NOMO-1 (cell line): ENCODE results near the gene ZNF800.
"Not testable (repeated sequence)": the region's sequence is repeated elsewhere in the genome, so short reads cannot be mapped to it uniquely, and the experiment has no call there.

ENCODE experiments used
- DNase-seq, 2 experiments: peaks; one replicate each; lab custom pipeline; 2025; ENCODE audit not compliant: unreplicated experiment in 2 of 2; lab: John Stamatoyannopoulos, UW

The ZNF800 gene

DNA sequence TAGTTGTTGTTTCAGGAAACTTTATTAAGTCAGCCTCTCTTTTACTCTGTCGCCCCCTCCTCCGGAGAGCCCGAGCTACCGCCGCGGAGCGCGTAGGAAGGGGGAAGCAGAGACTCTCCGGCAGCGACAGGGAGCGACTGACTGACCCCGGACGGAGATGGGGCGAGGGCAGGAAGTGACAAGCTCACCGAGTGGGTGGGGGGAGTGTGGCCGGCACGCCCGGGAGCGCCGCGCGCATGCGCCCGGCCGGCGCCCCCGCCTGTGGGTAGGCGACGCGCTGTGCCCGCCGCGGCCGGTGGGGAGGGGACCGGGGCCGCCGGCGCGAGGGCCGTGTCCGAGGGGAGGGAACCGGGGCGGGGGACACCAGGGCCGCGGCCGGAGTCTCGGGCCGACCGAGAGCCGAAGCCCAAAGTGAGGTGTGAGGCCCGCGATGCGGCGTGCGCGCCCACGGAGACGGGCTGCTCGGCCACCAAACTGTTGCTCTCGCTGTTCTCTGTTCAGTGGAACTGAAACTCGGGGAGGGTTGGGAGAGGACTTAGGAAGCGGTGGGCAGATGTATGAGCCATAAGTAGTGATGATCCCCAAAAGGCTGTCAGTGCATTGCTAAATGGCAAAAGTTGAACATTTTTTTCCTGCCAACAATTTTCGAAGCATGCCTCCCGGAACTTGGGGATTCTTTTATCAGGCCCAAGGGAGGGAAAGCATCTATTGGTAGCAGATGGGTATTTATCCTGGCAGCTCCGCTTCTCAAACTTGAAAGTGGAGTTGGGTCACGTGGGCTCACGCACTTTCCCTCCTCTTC is at the start of gene ZNF800:
Gene ZNF800, minus strand, starts transcription at position 143 of the 802 bp plus-strand sequence. CDS start 1,151 bp downstream, outside the sequence.
- DNase-seq: peak; percentile 61 to 85

- no peak for DNase-seq
These were observed 47.7 kb upstream of the ZNF800 start for GRCh38 chr7:127440206-127440605.

GRCh38 chr7:127438836-127439235 is 46.3 kb upstream of the ZNF800 start:
- DNase-seq: no peak

- no peak for DNase-seq
These were observed 45.3 kb upstream of the ZNF800 start for GRCh38 chr7:127437837-127438236.

GRCh38 chr7:127437241-127437640 is 44.7 kb upstream of the ZNF800 start:
- DNase-seq: no peak

DNA sequence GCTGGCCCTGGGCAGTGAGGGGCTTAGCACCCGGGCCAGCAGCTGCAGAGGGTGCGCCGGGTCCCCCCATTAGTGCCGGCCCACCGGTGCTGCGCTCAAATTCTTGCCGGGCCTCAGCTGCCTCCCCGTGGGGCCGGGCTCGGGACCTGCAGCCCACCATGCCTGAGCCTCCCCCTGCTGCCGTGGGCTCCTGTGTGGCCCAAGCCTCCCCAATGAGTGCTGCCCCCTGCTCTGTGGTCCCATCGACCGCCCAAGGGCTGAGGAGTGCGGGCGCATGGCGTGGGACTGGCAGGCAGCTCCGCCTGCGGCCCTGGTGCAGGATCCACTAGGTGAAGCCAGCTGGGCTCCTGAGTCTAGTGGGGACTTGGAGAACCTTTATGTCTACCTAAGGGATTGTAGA is 36.8 kb upstream of the ZNF800 start:
- DNase-seq: not testable (repeated sequence)

GRCh38 chr7:127419196-127419595 is 26.7 kb upstream of the ZNF800 start:
- no peak for DNase-seq

- no peak for DNase-seq
These were observed 26.0 kb upstream of the ZNF800 start for GRCh38 chr7:127418459-127418858.

- no peak for DNase-seq
These were observed 24.8 kb upstream of the ZNF800 start for GRCh38 chr7:127417346-127417745.

- no peak for DNase-seq
These were observed 22.7 kb upstream of the ZNF800 start for GRCh38 chr7:127415060-127415742.

- DNase-seq: peak in 1 of 2 experiments; percentile 46
These were observed 21.5 kb upstream of the ZNF800 start for GRCh38 chr7:127413962-127414361.

- peak in 1 of 2 experiments; percentile 45 for DNase-seq
These were observed 20.8 kb upstream of the ZNF800 start for GRCh38 chr7:127413326-127413725.

DNA sequence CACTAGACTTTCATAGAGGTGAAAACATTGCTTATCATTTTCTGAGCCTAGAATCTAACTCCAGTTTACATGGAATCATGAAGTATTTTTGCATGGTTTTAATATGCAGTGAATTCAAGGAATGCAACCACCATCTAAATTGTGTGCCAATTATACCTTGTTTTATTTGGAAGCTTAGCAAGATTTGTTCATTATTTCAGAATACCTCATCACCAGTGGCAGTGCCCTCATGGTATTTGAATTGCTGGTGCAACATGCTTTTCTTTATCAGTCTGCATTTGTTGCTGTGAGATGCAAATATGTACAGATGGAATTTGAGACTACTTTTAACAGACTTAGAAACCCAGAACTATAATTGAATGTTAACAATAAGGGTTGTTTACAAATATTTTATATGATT is 18.7 kb upstream of the ZNF800 start:
- DNase-seq: no peak

DNA sequence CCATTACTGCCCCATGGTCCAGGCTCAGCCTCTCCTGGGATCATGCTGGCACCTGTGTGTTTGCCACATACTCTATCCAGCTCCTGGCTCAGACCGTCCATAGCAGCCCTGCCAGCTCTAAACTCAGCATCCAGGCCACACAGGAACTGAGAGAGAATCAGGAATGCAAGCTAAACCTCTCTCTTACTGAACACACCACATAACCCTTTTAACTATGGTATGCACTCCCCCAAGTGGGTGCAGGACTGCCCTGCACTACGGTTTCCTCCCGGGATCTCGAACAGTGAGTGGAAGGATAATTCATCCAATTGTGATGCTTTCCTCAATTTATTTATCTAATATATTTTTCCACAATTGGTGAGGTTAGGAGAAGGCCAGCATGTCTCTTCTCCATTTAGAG is 17.1 kb upstream of the ZNF800 start:
- no peak for DNase-seq

DNA sequence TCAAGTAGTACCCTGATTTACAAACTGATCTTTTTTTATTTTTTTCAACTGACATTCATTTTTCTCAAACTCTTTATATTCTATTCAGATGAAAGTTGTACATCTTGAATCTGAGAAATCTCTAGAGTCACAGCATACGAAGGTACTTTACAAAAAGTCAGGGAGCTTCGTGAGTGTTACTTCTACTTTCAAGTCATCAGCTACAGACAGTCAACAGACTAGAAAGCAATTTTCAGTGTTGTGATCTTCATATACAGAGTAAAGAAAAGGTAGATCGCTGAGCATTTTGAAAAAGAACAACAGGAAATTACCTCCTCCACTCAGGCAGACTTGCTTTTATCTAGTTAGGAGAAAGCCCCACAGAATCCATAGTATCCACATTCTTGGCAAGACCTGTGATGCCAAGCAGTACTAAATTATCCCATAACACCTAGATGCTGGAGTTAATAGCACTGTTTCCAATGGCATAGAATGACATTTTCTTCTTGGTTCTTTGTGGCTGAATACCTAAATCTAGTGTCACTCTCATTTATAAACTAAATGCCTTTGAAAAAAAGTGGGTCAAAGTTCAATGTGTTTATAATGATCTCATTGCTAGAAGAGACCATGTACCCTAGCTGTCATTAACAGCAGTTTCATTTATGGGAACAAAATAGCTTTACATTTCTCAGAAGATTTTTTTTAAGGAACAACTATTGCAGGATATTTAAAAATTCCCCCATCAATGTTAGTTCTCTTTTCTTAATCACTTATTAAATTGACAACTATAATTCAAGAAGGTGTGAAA is 12.0 kb upstream of the ZNF800 start:
- DNase-seq: no peak

- DNase-seq: peak; percentile 40 to 45
These were observed 3.7 kb upstream of the ZNF800 start for GRCh38 chr7:127396184-127396583.

GRCh38 chr7:127395104-127395503 is 2.6 kb upstream of the ZNF800 start:
- DNase-seq: not testable (repeated sequence)

- DNase-seq: no peak
These were observed 1.0 kb upstream of the ZNF800 start for GRCh38 chr7:127393368-127394058.

DNA sequence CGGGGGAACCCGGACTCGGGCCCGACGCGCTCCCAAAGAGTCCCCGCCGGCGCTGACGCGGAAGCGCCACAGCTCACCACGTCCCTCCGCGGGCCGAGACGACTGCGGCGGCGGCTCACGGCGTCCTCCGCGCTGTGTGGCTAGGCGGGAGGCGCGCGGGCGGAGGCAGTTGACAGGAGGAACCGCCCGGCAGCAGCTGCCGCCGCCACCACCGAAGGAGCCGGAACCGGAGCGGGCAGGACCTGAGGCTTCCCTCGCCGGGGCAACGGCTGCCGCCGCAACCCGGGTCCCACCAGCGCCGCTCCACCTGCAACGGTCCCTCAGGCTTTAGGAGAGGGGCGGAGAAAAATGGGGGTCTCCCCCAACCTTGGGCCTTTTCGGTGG is 334 bp downstream of the ZNF800 start:
- DNase-seq: peak in 1 of 2 experiments; percentile 0

- DNase-seq: no peak
These were observed 822 bp downstream of the ZNF800 start for GRCh38 chr7:127391591-127392181.
